HG02759 (cell line): ENCODE data around the gene VASH1.
"Not testable (repeated sequence)": the region's sequence is repeated elsewhere in the genome, so short reads cannot be mapped to it uniquely, and the experiment has no call there.

Experiments
- ATAC-seq: cut with Tn5 transposase; IDR thresholded peaks from one replicate; pipeline ENCODE4 v1.9.1; 2021; ENCODE audit warnings: mild to moderate bottlenecking, moderate library complexity; ENCODE audit not compliant: unreplicated experiment

The VASH1 gene

GRCh38 chr14:76761136-76761959 lies at the start of gene VASH1:
Gene VASH1, plus strand, starts transcription at chr14:76761468. Its CDS starts 1,354 bp downstream, at chr14:76762822.
- peak; percentile 87 for ATAC-seq

GRCh38 chr14:76713121-76713520 lies 48.1 kb upstream of the VASH1 start:
- ATAC-seq = no peak

- ATAC-seq = no peak
Measured at GRCh38 chr14:76714470-76714869, 46.8 kb upstream of the VASH1 start.

- ATAC-seq = no peak
Measured at GRCh38 chr14:76715101-76715500, 46.2 kb upstream of the VASH1 start.

GRCh38 chr14:76715511-76716081 lies 45.7 kb upstream of the VASH1 start:
- ATAC-seq = no peak

- no peak for ATAC-seq
Measured at GRCh38 chr14:76716285-76716684, 45.0 kb upstream of the VASH1 start.

GRCh38 chr14:76717508-76718290 lies 43.6 kb upstream of the VASH1 start:
- no peak for ATAC-seq

GRCh38 chr14:76718306-76719040 lies 42.8 kb upstream of the VASH1 start:
- ATAC-seq = no peak

GRCh38 chr14:76719666-76720065 lies 41.6 kb upstream of the VASH1 start:
- no peak for ATAC-seq

GRCh38 chr14:76720382-76720813 lies 40.9 kb upstream of the VASH1 start:
- ATAC-seq = peak; percentile 81

GRCh38 chr14:76721506-76721905 lies 39.8 kb upstream of the VASH1 start:
- ATAC-seq = not testable (repeated sequence)

GRCh38 chr14:76724651-76725550 lies 36.4 kb upstream of the VASH1 start:
- ATAC-seq = no peak

- ATAC-seq = no peak
Measured at GRCh38 chr14:76726551-76726970, 34.7 kb upstream of the VASH1 start.

GRCh38 chr14:76727384-76727783 lies 33.9 kb upstream of the VASH1 start:
- no peak for ATAC-seq

GRCh38 chr14:76727901-76728300 lies 33.4 kb upstream of the VASH1 start:
- no peak for ATAC-seq

GRCh38 chr14:76729258-76729657 lies 32.0 kb upstream of the VASH1 start:
- no peak for ATAC-seq

GRCh38 chr14:76729953-76730505 lies 31.2 kb upstream of the VASH1 start:
- no peak for ATAC-seq

GRCh38 chr14:76734501-76734900 lies 26.8 kb upstream of the VASH1 start:
- ATAC-seq = not testable (repeated sequence)

GRCh38 chr14:76736514-76736913 lies 24.8 kb upstream of the VASH1 start:
- no peak for ATAC-seq

- no peak for ATAC-seq
Measured at GRCh38 chr14:76741074-76741473, 20.2 kb upstream of the VASH1 start.
